SK-N-SH (cell line): ENCODE results near the gene NUDT14.

Source experiments
- EP300 ChIP-seq, 2 experiments: IDR thresholded peaks; 2 replicates each; pipeline versions ENCODE4 v1.4.0 to v1.6.1; 2012; ENCODE audit warnings: borderline replicate concordance in 1 of 2, low read depth in 1 of 2, low read length in 1 of 2
- GABPA ChIP-seq: IDR thresholded peaks from 2 replicates; pipeline ENCODE4 v1.4.0; 2012; ENCODE audit warnings: low read depth, mild to moderate bottlenecking
- POLR2AphosphoS5 ChIP-seq: IDR thresholded peaks from 2 replicates; pipeline ENCODE4 v1.6.1; 2012; ENCODE audit warnings: low read depth, low read length
- SMC3 ChIP-seq: IDR thresholded peaks from 2 replicates; pipeline ENCODE4 v1.6.1; 2012; ENCODE audit warnings: low read depth, low read length, improper control_type of control experiment
- TCF12 ChIP-seq: IDR thresholded peaks from 2 replicates; pipeline ENCODE4 v1.4.0; 2012
- YY1 ChIP-seq: IDR thresholded peaks from 2 replicates; pipeline ENCODE4 v1.4.0; 2012; ENCODE audit warnings: low read depth, mild to moderate bottlenecking
- TF ChIP-seq, protein P1 (sequence below): fragments of 200-600 bp; sonication (generic); IDR thresholded peaks from 2 replicates; pipeline ENCODE4 v1.6.1; 2017; ENCODE audit warnings: antibody characterized with exemption, mild to moderate bottlenecking, moderate library complexity
- TF ChIP-seq, protein P2 (sequence below): IDR thresholded peaks from 2 replicates; pipeline ENCODE4; 2012
- TF ChIP-seq, protein P3 (sequence below): IDR thresholded peaks from 2 replicates; pipeline ENCODE4 v1.4.0; 2012; ENCODE audit warnings: low read depth, borderline replicate concordance
- TF ChIP-seq, protein P4 (sequence below): IDR thresholded peaks from 2 replicates; pipeline ENCODE4 v1.4.0; 2012; ENCODE audit warnings: low read depth, borderline replicate concordance

DNA sequence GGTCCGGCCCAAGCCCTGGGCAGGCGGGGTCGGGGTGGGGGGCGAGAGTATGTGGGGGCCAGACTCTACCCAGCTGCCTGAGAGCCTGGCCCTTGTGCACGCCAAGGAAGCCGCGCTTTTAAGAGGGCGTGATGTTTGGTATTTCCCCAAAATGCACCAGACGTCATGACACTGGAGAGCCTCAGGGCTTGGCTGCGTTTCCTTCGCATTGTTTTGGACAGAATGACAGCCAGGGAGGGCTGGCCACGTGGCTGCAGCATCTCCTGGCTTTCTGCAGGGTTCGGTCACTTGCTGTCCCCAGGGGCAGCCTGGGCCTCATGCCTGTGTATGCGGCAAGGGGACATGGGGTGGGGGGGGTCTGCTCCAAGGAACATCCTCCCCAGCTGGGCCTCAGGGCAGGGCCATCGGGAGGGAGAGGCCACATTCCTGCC, 16.1 kb upstream of the NUDT14 start:
- TF ChIP-seq, protein P1, sequence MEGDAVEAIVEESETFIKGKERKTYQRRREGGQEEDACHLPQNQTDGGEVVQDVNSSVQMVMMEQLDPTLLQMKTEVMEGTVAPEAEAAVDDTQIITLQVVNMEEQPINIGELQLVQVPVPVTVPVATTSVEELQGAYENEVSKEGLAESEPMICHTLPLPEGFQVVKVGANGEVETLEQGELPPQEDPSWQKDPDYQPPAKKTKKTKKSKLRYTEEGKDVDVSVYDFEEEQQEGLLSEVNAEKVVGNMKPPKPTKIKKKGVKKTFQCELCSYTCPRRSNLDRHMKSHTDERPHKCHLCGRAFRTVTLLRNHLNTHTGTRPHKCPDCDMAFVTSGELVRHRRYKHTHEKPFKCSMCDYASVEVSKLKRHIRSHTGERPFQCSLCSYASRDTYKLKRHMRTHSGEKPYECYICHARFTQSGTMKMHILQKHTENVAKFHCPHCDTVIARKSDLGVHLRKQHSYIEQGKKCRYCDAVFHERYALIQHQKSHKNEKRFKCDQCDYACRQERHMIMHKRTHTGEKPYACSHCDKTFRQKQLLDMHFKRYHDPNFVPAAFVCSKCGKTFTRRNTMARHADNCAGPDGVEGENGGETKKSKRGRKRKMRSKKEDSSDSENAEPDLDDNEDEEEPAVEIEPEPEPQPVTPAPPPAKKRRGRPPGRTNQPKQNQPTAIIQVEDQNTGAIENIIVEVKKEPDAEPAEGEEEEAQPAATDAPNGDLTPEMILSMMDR = no peak
- TF ChIP-seq GABPA (no peak), TCF12 (no peak), POLR2AphosphoS5 (no peak), EP300 (IDR thresholded peaks at IDR 0.05; ENCODE audit: borderline replicate concordance in 1 of 2, low read depth in 1 of 2, low read length in 1 of 2) (no peak), YY1 (no peak), SMC3 (no peak)
- TF ChIP-seq, protein P2, sequence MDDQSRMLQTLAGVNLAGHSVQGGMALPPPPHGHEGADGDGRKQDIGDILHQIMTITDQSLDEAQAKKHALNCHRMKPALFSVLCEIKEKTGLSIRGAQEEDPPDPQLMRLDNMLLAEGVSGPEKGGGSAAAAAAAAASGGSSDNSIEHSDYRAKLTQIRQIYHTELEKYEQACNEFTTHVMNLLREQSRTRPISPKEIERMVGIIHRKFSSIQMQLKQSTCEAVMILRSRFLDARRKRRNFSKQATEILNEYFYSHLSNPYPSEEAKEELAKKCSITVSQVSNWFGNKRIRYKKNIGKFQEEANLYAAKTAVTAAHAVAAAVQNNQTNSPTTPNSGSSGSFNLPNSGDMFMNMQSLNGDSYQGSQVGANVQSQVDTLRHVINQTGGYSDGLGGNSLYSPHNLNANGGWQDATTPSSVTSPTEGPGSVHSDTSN = no peak
- TF ChIP-seq, protein P3, sequence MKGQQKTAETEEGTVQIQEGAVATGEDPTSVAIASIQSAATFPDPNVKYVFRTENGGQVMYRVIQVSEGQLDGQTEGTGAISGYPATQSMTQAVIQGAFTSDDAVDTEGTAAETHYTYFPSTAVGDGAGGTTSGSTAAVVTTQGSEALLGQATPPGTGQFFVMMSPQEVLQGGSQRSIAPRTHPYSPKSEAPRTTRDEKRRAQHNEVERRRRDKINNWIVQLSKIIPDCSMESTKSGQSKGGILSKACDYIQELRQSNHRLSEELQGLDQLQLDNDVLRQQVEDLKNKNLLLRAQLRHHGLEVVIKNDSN = no peak
- TF ChIP-seq, protein P4, sequence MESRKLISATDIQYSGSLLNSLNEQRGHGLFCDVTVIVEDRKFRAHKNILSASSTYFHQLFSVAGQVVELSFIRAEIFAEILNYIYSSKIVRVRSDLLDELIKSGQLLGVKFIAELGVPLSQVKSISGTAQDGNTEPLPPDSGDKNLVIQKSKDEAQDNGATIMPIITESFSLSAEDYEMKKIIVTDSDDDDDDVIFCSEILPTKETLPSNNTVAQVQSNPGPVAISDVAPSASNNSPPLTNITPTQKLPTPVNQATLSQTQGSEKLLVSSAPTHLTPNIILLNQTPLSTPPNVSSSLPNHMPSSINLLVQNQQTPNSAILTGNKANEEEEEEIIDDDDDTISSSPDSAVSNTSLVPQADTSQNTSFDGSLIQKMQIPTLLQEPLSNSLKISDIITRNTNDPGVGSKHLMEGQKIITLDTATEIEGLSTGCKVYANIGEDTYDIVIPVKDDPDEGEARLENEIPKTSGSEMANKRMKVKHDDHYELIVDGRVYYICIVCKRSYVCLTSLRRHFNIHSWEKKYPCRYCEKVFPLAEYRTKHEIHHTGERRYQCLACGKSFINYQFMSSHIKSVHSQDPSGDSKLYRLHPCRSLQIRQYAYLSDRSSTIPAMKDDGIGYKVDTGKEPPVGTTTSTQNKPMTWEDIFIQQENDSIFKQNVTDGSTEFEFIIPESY = no peak
